ENCODE results near the gene MBTPS1. TPM values are rescaled to one million over a fixed set of nuclear protein-coding genes. Genes with fewer than 3 reads are reported as not detected.

Gene MBTPS1
- total and polyA plus RNA-seq, 2 experiments from 2014 or later, result 18.1 to 49.3 TPM

- H3K9me3 Mint-ChIP-seq, result peaks cover 9% of the 10 kb centered on the region
- H3K27ac Mint-ChIP-seq, result no peak overlapping the region
- H3K79me2 ChIP-seq (replicated peaks; ENCODE audit: insufficient read depth), result no peaks in the 10 kb centered on the region
- H3K27ac ChIP-seq (ENCODE audit: low read depth), result no peak overlapping the region
- peaks cover 7% of the 10 kb centered on the region for H3K36me3 Mint-ChIP-seq (ENCODE audit: low read depth)
- H3K4me1 ChIP-seq (ENCODE audit: insufficient read depth), result no peaks in the 10 kb centered on the region
- no peaks in the 10 kb centered on the region for H3F3A ChIP-seq (replicated peaks; ENCODE audit: low read depth)
- no peak for DNase-seq (ENCODE audit: low spot score)
- H3K36me3 ChIP-seq (ENCODE audit: insufficient read depth), result no peaks in the 10 kb centered on the region
- no peak overlapping the region for H2AFZ ChIP-seq
- ATAC-seq, result peak; percentile 27
- TF ChIP-seq ETS1 (IDR thresholded peaks at IDR 0.05) (no peak), STAT1 (IDR thresholded peaks at IDR 0.05; ENCODE audit: unreplicated experiment) (no peak), POLR2AphosphoS5 (IDR thresholded peaks at IDR 0.05; ENCODE audit: low read depth) (no peak), CTCF (conservative IDR thresholded peaks at IDR 0.05; ENCODE audit: low read depth in 2 of 2) (no peak), EZH2 (IDR thresholded peaks at IDR 0.05; ENCODE audit: low read depth, unreplicated experiment) (no peak), REST (IDR thresholded peaks at IDR 0.05; ENCODE audit: unreplicated experiment) (no peak), NANOG (IDR thresholded peaks at IDR 0.05; ENCODE audit: borderline replicate concordance) (no peak), JUNB (IDR thresholded peaks at IDR 0.05; ENCODE audit: unreplicated experiment) (no peak), EZH2phosphoT487 (IDR thresholded peaks at IDR 0.05; ENCODE audit: unreplicated experiment) (no peak), CREB1 (CRISPR knock-in tag; IDR thresholded peaks at IDR 0.05; ENCODE audit: low read depth) (no peak), ZNF331 (CRISPR knock-in tag; IDR thresholded peaks at IDR 0.05; ENCODE audit: low read depth) (no peak)
- H3K4me3 ChIP-seq, result no peak overlapping the region
- no peaks in the 10 kb centered on the region for H4K20me1 ChIP-seq (replicated peaks; ENCODE audit: insufficient read depth)
- H3K27me3 ChIP-seq (ENCODE audit: insufficient read depth), result no peaks in the 10 kb centered on the region
- H3K4me2 ChIP-seq, result no peak overlapping the region
- peaks cover 15% of the 10 kb centered on the region for H3K27me3 Mint-ChIP-seq (ENCODE audit: insufficient read depth, low read depth, poor library complexity)
- peaks cover 18% of the 10 kb centered on the region for H3K4me1 Mint-ChIP-seq
- no peaks in the 10 kb centered on the region for H3K9me2 ChIP-seq (ENCODE audit: insufficient read depth)
- no peak overlapping the region for H3K4me3 Mint-ChIP-seq
Observed at GRCh38 chr16:84026606-84027005, 90.1 kb downstream of the MBTPS1 start.

Data from GM23338 (cell line).